ENCODE data around the gene MAPK10. TPM values are rescaled to one million over a fixed set of nuclear protein-coding genes. Genes with fewer than 3 reads are reported as not detected.

The MAPK10 gene
- total RNA-seq, 1 experiment from 2014 or later = 4.7 TPM

DNA sequence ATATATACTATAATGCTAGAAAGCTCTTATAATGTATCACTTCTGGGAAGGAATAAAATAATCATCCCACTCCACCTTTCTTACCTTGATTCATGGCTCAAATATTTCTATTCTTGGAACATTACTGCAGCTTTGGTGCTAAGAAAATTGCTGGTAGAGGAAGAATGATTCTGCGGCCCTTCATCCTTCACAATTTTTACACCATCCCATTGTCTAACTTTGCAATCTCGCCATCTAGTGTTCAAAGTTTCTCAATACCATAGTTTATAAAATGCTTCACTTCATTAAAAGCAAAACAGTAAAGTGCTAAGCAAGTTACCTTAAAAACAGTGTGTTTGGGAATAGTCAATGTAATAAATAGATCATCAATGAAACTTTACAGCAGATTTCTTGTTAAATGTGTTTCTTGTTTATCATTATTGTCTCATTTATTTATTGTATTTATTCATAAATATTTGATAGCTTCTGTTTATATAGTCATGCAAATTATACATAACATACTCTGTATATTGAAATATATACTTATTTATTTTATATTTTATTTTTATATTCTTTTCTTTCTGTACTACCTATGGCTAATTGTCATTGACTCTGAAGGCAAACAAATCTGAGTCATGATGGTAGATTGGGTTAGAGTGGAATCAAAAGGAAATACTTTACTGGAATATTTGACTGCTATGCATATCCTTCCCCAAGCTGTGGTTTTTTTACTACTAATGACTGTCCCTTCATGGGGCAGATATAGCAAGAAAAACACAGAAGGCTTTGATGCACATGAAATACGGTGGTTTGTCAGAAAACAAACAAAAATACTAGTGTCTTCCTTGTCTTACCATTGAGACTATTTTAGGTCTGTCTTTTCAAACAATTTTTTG is 390.7 kb downstream of the MAPK10 start:
- WGBS (ENCODE audit: extremely low coverage, insufficient read length, low lambda C conversion rate) = no CpG with 5 or more reads among the region's 3 CpGs
- Histone ChIP-seq H3K14ac (ENCODE audit: insufficient read depth, low read length) (no peak overlapping the region), H3K9ac (ENCODE audit: extremely low read depth, insufficient read length, low read length) (no peak overlapping the region), H3K23me2 (ENCODE audit: insufficient read length, low read depth, low read length, poor library complexity, severe bottlenecking) (no peaks in the 10 kb centered on the region), H2AFZ (ENCODE audit: low read length) (no peak overlapping the region), H3K4me2 (ENCODE audit: insufficient read depth, insufficient read length, low read length) (no peak overlapping the region), H3K79me1 (ENCODE audit: insufficient read depth, low read depth, low read length, poor library complexity, severe bottlenecking) (no peaks in the 10 kb centered on the region), H4K20me1 (ENCODE audit: control insufficient read depth, insufficient read depth, insufficient read length) (no peaks in the 10 kb centered on the region), H2BK12ac (ENCODE audit: insufficient read length, low read depth, low read length) (no peak overlapping the region), H2BK15ac (ENCODE audit: low read depth, low read length) (no peak overlapping the region), H3K4me1 (ENCODE audit: insufficient read depth, low read length) (no peaks in the 10 kb centered on the region), H4K8ac (replicated peaks; ENCODE audit: insufficient read length, low read depth, low read length) (no peak overlapping the region), H2BK120ac (ENCODE audit: low read depth, low read length, poor library complexity, severe bottlenecking) (no peak overlapping the region), H4K91ac (ENCODE audit: insufficient read length, low read depth, low read length) (no peak overlapping the region), H3K79me2 (ENCODE audit: insufficient read depth, low read length) (no peaks in the 10 kb centered on the region), H2AK5ac (ENCODE audit: insufficient read length, low read length) (no peak overlapping the region), H3K23ac (ENCODE audit: insufficient read length, low read depth, low read length) (no peak overlapping the region), H3K27ac (ENCODE audit: insufficient read length, low read depth, low read length) (no peak overlapping the region), H2BK5ac (ENCODE audit: insufficient read length, low read length) (no peak overlapping the region), H3K18ac (ENCODE audit: insufficient read length, low read depth, low read length) (no peak overlapping the region), H3T11ph (ENCODE audit: low read length) (no peak overlapping the region), H3K4ac (ENCODE audit: low read depth, low read length) (no peak overlapping the region), H3K56ac (ENCODE audit: insufficient read length, low read depth, low read length) (no peak overlapping the region), H4K5ac (ENCODE audit: insufficient read length, low read depth, low read length) (no peak overlapping the region), H3K9me3 (ENCODE audit: control insufficient read depth, low read depth, low read length) (no peaks in the 10 kb centered on the region), H3K27me3 (ENCODE audit: insufficient read depth, low read length) (no peaks in the 10 kb centered on the region), H2BK20ac (ENCODE audit: low read depth, low read length, poor library complexity, severe bottlenecking) (no peak overlapping the region)
- H3K4me3 Mint-ChIP-seq = no peak overlapping the region
- no peaks in the 10 kb centered on the region for H3K4me1 Mint-ChIP-seq
- TF ChIP-seq, protein P1, sequence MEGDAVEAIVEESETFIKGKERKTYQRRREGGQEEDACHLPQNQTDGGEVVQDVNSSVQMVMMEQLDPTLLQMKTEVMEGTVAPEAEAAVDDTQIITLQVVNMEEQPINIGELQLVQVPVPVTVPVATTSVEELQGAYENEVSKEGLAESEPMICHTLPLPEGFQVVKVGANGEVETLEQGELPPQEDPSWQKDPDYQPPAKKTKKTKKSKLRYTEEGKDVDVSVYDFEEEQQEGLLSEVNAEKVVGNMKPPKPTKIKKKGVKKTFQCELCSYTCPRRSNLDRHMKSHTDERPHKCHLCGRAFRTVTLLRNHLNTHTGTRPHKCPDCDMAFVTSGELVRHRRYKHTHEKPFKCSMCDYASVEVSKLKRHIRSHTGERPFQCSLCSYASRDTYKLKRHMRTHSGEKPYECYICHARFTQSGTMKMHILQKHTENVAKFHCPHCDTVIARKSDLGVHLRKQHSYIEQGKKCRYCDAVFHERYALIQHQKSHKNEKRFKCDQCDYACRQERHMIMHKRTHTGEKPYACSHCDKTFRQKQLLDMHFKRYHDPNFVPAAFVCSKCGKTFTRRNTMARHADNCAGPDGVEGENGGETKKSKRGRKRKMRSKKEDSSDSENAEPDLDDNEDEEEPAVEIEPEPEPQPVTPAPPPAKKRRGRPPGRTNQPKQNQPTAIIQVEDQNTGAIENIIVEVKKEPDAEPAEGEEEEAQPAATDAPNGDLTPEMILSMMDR (conservative IDR thresholded peaks at IDR 0.05) = peak; percentile 72
- no peak for DNase-seq
- peaks cover 0 to 3% of the 10 kb centered on the region in 2 experiments; a peak in 1 of 5 replicates for H3K9me3 Mint-ChIP-seq
- no peaks in the 10 kb centered on the region for H3K36me3 Mint-ChIP-seq (ENCODE audit: insufficient read depth in 1 of 3, low read depth in 3 of 3)
- H3K27me3 Mint-ChIP-seq (ENCODE audit: low read depth) = no peaks in the 10 kb centered on the region; the same call in 1 of the 2 replicates
- no peak overlapping the region for H3K27ac Mint-ChIP-seq
